ENCODE data around the gene C17orf75. TPM values are rescaled to one million over a fixed set of nuclear protein-coding genes. Genes with fewer than 3 reads are reported as not detected.

The C17orf75 gene
- total and polyA plus RNA-seq, 12 donors: 10.7 to 25.6 (median 21.0) TPM

GRCh38 chr17:32342603-32343325 is 791 bp upstream of the C17orf75 start:
- DNase-seq: no peak
- ATAC-seq: no peak
- no peak for TF ChIP-seq CTCF (IDR thresholded peaks at IDR 0.05)
- intact Hi-C loops (cut with DNase I): no loop called here
- Histone ChIP-seq H3K9me3 (no peaks in the 10 kb centered on the region), H3K4me3 (peak overlapping the region in 9 of 10 donors; percentile 58 to 87 (median 73)), H3K27ac (peak overlapping the region in 8 of 10 donors; percentile 59 to 93 (median 86)), H3K27me3 (no peaks in the 10 kb centered on the region), H3K4me1 (peaks cover 2 to 23% (median 16%) of the 10 kb centered on the region in 9 donors), H3K36me3 (peaks cover 0 to 25% (median 8%) of the 10 kb centered on the region in 9 donors)
- 72 to 73% methylated on average over 14 of the region's 14 CpGs for WGBS, 2 donors

DNA sequence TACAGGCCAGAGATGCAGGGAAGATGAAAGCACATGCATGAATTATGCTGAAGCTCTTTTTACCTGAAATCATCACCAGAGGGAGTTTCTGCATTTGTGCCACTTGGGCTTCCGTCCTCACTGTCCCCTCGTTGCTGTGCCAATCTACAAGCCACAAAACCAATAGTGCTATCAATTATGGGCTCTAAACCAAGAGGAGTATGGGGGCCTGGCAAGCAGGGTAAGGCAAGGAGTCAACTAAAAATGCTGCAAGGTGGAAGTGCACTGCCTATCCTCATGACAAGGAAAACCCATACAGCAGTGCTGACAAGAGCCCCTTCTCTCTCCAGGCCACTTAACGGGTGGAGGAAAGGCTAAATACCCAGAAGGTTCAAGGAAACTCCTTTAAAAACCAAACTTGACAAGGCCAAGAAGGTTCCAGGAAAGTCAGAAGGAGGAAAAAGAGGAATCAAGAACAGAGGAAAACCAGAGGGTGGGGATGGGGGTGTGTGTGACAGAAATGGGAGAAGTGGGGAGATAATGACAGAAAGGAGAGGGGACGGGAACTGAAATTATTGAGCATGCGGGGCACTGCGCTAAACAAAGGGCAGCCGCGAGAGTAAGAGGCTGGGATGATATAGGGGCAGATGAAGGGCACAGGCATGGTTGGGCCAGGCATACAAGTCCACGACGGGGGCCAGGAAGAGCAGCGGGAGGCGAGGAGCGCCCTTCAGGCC is 674 bp downstream of the C17orf75 start:
- Histone ChIP-seq H3K4me1 (peaks cover 2 to 23% (median 16%) of the 10 kb centered on the region in 9 donors), H3K9me3 (no peaks in the 10 kb centered on the region), H3K36me3 (peaks cover 0 to 40% (median 17%) of the 10 kb centered on the region in 9 donors), H3K27me3 (no peaks in the 10 kb centered on the region), H3K4me3 (peak overlapping the region; percentile 19 to 87 (median 72)), H3K27ac (peak overlapping the region; percentile 19 to 93 (median 85))
- 2% methylated on average over 13 of the region's 13 CpGs for WGBS, 2 donors
- ATAC-seq (peak in 3 of 8 donors; percentile 5 to 26 (median 16)), DNase-seq (no peak)
- peak in 1 of 9 donors; percentile 16 for TF ChIP-seq CTCF (IDR thresholded peaks at IDR 0.05)
- intact Hi-C loops (cut with DNase I): no loop called here

- Histone ChIP-seq H3K27me3 (no peaks in the 10 kb centered on the region), H3K36me3 (peaks cover 0 to 96% (median 44%) of the 10 kb centered on the region in 9 donors), H3K4me1 (peaks cover 0 to 18% (median under 1%) of the 10 kb centered on the region in 9 donors), H3K4me3 (no peak overlapping the region), H3K9me3 (no peaks in the 10 kb centered on the region), H3K27ac (no peak overlapping the region)
- no peak for TF ChIP-seq CTCF (IDR thresholded peaks at IDR 0.05)
- DNase-seq: no peak
- intact Hi-C loops (cut with DNase I): no loop called here
- WGBS, 2 donors: 67 to 75% methylated on average over 4 of the region's 4 CpGs
- ATAC-seq: no peak
These were observed 6.3 kb downstream of the C17orf75 start for GRCh38 chr17:32335687-32336086.

- Histone ChIP-seq H3K27ac (no peak overlapping the region), H3K36me3 (peaks cover 0 to 97% (median 44%) of the 10 kb centered on the region in 9 donors)
- intact Hi-C loops (cut with DNase I): no loop called here
These were observed 6.9 kb downstream of the C17orf75 start for GRCh38 chr17:32335046-32335445.

More at GRCh38 chr17:32335046-32335445, 6.9 kb downstream of the C17orf75 start:
- ATAC-seq: no peak
- no peak for TF ChIP-seq CTCF (IDR thresholded peaks at IDR 0.05)
- no peak for DNase-seq
- Histone ChIP-seq H3K9me3 (no peaks in the 10 kb centered on the region), H3K4me1 (peaks cover 0 to 24% (median 0%) of the 10 kb centered on the region in 9 donors), H3K4me3 (no peak overlapping the region), H3K27me3 (no peaks in the 10 kb centered on the region)

All from heart right ventricle (tissue), 16 donors.